T follicular helper cell (primary cell): ENCODE measurements around the gene CCDC85C.

Source experiments
- DNase-seq: peaks from one replicate; pipeline ENCODE4 v3.0.0-alpha.2; 2020; ENCODE audit warnings: low read depth

CCDC85C gene

GRCh38 chr14:99510556-99511139 is 93.4 kb downstream of the CCDC85C start:
- DNase-seq = no peak

GRCh38 chr14:99509871-99510555 is 94.0 kb downstream of the CCDC85C start:
- DNase-seq = no peak

GRCh38 chr14:99508896-99509629 is 94.9 kb downstream of the CCDC85C start:
- no peak for DNase-seq

- no peak for DNase-seq
These were observed 96.0 kb downstream of the CCDC85C start for GRCh38 chr14:99507860-99508640.

- no peak for DNase-seq
These were observed 97.7 kb downstream of the CCDC85C start for GRCh38 chr14:99506276-99506675.

- DNase-seq = no peak
These were observed 98.9 kb downstream of the CCDC85C start for GRCh38 chr14:99505089-99505488.

- DNase-seq = no peak
These were observed 100.1 kb downstream of the CCDC85C start for GRCh38 chr14:99503848-99504453.

- DNase-seq = no peak
These were observed 101.0 kb downstream of the CCDC85C start for GRCh38 chr14:99502989-99503421.

GRCh38 chr14:99497894-99498293 is 106.1 kb downstream of the CCDC85C start:
- DNase-seq = no peak

GRCh38 chr14:99497341-99497740 is 106.7 kb downstream of the CCDC85C start:
- DNase-seq = no peak

GRCh38 chr14:99484106-99484505 is 119.9 kb downstream of the CCDC85C start:
- no peak for DNase-seq

- peak; percentile 4 for DNase-seq
These were observed 122.3 kb downstream of the CCDC85C start for GRCh38 chr14:99481745-99482099.

- peak; percentile 100 for DNase-seq
These were observed 122.9 kb downstream of the CCDC85C start, which contains the start of gene CCNK for GRCh38 chr14:99480917-99481744. Gene CCNK, plus strand, starts transcription at chr14:99481409. Its CDS starts 11,269 bp downstream, at chr14:99492678.

- peak; percentile 18 for DNase-seq
These were observed 123.8 kb downstream of the CCDC85C start, which contains the start of gene SETD3 for GRCh38 chr14:99479906-99480869. Gene SETD3, minus strand, starts transcription at chr14:99480859. Its CDS starts 15,054 bp downstream, at chr14:99465805.

- DNase-seq = no peak
These were observed 124.7 kb downstream of the CCDC85C start for GRCh38 chr14:99479160-99479905.

GRCh38 chr14:99478128-99478527 is 125.9 kb downstream of the CCDC85C start:
- no peak for DNase-seq

- no peak for DNase-seq
These were observed 127.1 kb downstream of the CCDC85C start for GRCh38 chr14:99476864-99477263.

- DNase-seq = no peak
These were observed 128.3 kb downstream of the CCDC85C start for GRCh38 chr14:99475660-99476059.

GRCh38 chr14:99475179-99475578 is 128.8 kb downstream of the CCDC85C start:
- DNase-seq = no peak
